Renal pelvis (tissue), 4 donors: ENCODE results near the gene DNMT3B. TPM values are rescaled to one million over a fixed set of nuclear protein-coding genes. Genes with fewer than 3 reads are reported as not detected.

ENCODE experiments used
- DNase-seq: peaks from one replicate; pipeline ENCODE4 v3.0.0-alpha.2; 2013
- polyA plus RNA-seq, 3 donors: library from polyadenylated mRNA; unstranded; fragments of 120-200 nt; gene quantifications; one replicate each; pipeline ENCODE4 v1.2.1, GENCODE V29; 2013; ENCODE audit not compliant: insufficient read length in 3 of 3

Gene DNMT3B
- polyA plus RNA-seq, 3 donors, result 7.8 to 9.9 (median 8.6) TPM

DNA sequence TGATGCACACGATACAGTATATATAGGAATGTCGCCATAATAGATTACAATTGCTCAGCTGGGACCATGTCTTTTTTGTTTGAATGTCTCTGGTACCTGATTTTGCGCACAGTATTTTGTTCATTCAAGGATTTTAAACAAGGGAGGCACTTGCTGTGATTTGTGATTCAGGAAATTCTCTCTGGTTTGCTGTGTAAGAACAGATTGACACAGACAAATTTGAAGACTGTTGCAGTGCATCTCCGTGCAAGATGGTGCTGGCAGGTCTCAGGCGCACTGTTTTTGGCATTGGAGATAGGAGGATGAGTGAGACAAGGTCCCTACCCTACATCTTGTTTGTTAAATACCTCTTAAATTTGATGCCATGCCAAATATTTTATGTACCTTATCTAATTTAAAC lies 60.0 kb downstream of the DNMT3B start:
- no peak for DNase-seq

DNA sequence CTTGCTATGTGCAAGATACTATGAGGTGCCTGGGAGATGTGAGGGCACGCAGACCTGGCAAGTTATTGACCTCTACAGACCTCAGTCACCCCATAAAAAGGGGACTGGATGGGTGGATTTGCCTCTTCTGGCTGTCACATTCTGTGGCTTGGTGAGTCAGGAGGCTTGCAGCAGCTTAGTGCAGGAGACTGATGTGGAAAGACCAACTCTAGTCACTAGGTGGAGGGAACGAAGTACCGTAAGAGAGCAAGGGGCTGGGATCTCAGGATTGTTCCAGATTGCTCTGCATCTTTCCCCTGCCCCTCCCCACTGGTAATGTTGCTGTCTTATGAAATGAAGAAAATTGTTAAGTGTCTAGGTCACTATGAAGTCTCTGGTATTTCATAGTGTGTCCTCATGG lies 60.9 kb downstream of the DNMT3B start:
- no peak for DNase-seq

DNA sequence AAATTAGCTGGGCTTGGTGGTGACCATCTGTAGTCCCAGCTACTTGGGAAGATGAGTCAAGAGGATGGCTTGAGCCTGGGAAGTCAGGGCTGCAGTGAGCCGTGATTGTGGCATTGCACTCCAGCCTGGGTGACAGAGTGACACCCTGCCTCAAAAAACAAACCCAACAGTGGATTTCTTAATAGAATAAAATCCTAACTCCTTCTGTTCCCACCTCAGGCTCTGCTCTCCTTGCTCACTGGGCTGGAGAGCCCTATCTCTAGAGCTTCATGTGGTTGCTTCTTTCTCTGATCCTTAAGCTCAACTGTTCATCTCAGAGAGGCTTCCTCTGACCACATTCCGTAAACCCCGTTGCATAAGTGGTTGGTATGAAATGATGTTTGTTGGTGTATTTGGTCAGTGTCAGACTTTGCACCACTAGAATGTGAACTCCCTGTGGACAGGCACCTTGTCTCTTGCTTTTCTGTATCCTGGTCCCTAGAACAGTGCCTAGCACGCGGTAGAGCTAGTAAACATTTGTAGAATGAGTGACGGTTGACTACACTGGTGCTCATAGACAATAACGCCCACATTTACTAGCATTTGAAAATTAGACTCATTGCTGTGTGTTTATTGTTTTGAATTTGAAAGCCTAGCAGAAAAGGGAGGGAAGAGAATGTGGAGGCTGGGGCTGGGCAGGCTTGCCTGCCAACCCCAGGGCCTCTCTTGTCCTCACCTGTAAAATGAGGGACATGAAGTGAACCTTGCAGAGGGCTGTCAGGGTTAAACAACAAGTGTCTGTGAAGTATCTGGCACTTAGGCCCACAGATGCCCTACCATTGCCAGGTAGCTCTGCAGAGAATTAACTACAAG lies 61.8 kb downstream of the DNMT3B start:
- no peak for DNase-seq

DNA sequence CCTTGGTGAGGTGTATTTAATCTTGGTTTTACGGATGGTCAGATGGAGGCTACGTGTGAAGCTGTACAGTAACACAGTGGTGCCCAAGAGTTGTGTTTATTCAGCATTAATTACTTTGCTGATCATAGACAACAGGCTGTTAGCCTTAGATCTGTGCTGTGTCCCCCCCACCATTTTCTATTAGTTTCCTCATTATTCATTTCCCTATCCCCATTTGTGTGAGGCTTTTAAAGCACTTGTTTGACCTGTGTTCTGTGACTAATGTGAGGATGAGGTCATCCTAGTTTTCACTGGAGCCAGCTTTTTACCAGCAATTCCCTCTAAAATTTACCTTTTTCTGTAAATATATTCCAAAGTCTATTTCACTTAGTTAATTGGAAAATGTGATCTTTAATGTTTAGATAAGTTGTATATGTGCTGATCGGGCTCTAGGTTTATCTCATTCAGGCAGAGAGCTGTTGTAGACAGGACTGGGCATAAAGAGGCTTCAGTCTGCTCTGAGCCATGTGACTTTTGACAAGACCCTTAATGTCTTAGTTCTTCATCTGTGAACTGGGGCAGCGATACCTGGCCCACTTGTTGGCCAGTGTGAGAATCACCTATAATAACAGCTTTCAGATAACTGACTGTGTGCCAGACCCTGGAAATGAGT lies 66.0 kb downstream of the DNMT3B start:
- DNase-seq, result no peak

DNA sequence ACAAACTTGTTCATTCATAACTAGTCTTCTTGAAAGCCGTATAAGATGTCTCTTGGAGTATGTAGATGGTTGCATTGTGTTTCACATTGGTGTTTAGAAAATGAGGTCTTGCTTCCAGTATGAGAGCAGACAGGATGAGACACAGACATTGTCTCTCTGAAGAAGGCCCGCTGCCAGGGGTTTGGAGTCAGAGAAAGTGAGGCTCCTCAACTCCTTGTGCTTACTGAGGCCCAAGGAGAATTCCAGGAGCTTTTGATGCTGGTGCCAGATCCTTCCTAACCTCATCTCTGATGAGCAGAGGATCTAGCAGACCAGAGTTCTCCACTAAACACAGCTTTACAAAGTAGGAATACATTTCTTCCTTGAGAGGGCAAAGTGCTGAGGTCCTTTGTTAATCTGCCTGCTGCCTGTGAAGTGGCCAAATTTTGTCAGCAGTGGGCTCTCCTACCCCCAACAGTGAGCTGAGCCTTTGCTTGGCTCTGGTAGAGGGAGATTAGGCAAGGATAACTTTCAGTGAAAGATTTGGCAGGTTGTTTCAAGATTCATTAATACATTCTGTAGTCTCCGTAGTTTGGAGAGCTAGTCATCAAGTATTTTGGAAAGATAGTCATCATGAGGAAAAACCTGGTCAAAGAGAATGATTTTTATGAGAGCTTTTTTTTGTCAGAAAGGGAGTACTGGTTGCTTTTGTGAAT lies 67.3 kb downstream of the DNMT3B start:
- no peak for DNase-seq

DNA sequence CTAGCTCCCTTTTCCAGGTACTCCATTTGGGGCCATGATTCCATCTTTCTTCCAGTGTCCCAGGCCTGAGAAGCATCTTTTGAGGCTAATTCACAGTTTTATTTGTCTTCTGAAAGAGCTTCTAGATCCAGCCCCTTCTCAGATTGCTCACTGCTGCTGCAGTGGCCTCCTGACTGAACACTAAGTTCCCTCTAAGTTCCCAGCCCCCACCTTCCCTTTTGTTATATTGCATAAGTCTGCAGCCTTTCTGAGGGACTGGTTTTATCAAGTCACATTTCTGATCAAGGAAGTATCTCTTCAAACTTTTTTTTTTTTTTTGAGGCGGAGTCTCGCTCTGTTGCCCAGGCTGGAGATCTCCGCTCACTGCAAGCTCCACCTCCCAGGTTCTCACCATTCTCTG lies 68.3 kb downstream of the DNMT3B start:
- DNase-seq, result no peak

DNA sequence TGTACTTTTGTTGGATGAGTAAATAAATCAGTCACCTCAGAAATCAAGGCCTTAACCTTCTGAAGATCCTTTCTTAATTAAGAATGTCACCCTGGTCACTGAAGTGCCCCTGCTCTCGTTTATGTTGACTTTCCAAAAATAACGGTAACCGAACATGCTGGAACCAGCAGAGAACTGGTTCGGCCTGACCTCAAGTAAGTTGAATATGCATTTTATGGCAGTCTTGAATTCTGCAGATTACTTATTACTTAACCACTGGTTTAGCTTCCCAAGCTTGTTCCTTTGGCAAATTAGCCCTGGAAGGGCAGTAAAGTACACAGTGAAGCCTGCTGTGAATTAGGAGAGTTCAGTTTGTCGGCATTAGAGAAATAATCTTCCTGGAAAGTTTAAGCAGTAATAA lies 69.8 kb downstream of the DNMT3B start:
- no peak for DNase-seq

DNA sequence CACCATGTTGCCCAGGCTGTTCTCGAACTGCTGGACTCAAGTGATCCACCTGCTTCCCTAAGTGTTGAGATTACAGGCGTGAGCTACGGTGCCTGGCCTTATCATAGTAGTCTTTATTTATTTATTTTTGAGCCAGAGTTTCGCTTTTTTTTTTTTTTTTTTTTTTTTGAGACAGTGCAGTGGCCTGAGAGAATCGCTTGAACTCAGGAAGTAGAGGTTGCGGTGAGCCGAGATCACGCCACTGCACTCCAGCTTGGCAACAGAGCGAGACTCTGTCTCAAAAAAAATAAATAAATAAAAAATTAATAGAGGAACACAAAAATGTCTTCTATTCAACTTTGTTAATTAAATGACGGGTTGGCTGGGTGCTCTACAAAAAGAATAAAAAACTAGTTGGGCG lies 70.5 kb downstream of the DNMT3B start:
- DNase-seq, result no peak

DNA sequence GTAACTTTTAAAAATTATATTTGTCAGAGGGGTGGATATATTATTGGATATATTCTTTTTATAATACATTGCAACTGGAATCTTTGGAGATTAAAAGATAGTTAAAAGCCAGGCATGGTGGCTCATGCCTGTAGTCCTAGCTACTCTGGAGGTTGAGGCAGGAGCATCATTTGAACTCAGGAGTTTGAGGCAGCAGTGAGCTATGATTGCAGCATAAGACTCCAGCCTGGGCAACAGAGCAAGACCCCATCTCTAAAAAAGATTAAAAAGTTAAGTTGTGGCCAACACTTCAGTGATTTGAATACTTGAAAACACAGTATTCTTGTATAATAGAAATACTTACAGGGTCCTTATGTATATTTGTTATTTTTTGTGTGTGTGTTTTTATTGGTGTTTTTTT lies 72.8 kb downstream of the DNMT3B start:
- DNase-seq, result no peak

DNA sequence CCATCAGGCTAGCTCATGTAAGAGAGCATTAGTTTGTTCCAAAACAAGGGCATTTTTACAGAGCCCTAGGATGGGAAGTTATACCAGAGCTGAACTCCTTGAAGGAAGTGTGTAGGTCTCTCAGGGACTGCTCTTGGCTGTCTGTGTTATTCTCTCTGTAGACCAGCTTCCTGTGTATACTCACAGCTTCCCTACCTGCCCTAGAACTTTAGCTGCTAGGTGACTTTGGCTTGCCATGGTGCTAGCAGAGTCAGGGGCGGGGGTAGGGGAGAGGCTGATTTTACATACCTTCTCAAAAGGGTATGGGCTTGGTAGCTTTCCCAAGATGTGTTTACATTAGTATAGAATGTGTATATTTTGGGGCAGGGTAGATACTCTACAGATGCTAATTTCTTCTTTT lies 75.0 kb downstream of the DNMT3B start:
- DNase-seq, result no peak

DNA sequence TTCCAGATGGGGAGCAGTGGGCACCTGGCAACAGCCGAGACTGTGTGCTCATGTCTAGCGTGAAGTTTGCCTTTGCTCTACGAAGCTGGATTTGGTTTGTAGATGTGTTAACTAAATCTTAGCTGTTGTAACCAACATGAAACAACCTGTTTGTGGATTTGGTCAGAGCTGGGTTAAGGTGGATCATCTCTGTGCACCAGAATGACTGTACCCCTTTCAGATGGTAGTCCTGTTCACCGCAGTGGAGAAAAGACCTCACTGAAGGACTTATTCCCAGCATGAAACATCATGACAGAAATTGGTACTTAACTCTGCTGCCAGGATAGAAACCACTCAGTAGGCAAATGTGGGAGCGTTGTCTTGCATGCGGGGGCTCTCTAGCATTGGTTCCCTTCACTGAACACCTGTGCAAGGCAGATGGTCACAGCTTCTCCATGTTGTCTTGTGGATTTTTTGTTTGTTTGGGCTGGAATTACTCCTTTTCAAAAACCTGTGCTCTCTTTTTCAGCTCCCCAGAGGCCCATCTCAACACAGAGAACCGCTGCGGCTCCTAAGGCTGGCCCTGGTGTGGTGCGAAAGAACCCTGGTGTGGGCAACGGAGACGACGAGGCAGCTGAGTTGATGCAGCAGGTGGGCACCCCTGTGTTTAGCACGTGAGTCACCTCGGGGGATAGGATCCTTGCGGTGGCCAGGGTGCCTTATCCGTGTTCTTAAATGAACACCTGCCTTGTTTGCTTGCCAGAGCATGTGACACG lies 77.2 kb downstream of the DNMT3B start:
- DNase-seq, result no peak

DNA sequence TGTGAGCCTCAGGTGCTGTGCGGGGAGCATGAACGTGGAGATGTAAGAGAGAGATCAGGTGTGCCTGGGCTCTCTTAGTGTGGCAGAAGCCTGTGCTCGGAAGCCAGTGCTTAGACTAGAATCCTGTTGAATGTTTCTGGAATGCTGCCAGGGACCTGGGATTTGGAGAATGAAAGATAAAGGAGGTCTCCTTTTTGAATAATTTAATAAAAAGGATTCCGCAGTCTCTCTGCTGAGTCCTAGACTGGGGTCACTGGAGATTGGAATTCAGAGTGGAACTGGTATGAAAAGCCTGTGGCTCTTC lies 77.7 kb downstream of the DNMT3B start:
- no peak for DNase-seq

DNA sequence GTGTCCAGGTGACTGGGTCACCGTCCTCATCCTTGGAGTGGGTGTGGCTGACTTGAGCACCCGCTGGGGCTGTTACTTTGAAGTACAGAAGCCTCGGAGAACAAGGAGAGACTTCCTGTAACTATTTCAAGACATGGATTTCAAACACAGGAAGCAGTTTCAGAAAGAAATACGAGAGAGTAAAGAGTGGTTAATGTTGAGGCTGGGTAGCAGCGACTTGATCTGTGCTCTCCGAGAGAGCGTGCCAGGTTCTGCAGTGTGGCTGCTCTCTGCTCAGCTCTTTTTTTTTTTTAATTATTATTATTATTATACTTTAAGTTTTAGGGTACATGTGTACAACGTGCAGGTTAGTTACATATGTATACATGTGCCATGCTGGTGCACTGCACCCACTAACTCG lies 79.0 kb downstream of the DNMT3B start:
- DNase-seq, result no peak

DNA sequence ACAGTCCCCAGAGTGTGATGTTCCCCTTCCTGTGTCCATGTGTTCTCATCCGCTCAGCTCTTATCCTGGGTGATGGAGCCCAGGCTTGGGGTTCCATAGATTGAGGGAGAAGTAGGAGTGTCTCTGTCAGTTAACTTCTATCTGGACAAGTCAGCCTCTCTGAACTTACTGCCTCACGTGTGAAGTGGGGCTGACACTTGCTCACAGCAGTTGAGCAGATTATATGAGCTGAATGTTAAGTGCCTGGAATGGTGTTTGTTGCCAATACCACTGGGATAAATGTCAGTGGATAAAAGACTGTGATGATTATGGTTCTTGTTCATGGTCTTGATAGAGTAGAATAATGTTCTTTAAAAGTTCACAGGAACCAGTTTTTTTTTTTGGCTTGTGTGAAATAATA lies 79.4 kb downstream of the DNMT3B start:
- DNase-seq, result no peak

DNA sequence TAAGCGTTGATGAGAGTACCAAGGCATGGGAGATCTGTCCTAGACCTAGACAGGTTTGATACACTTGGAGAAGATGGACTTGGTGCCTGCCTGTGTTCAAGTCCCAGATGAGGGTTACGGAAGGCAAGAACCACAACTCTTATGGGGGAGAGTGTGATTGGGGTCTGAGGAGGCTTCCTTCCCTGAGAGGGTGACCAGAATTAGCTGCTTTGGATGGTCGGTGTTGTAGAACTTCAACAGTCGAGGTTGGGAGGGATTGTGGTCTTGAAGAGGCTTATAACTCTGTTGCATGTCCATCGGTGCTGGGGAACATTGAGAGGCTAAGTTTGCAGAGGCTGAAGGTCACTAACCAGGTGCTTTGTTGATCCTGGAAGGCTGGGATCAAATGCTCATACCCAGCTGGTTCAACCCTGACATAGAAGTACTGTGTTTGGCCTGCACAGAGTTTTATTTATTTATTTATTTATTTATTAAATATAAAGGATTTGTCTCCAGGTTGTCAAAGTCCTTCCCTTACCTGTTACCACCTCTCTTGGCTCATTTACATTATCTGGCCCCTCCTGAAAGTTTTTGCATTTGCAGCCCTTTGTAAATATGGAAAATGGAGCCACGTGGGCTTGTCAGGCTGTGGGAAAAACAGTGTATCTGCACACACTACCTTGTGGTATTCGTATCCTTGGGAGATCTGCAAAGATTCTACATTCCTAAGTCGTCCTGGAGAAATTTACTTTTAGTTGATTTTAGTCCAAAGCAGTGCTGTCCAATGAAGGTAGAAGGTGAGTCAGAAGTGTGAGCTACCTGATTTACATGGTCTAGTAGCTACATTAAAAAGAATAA lies 80.7 kb downstream of the DNMT3B start:
- no peak for DNase-seq

DNA sequence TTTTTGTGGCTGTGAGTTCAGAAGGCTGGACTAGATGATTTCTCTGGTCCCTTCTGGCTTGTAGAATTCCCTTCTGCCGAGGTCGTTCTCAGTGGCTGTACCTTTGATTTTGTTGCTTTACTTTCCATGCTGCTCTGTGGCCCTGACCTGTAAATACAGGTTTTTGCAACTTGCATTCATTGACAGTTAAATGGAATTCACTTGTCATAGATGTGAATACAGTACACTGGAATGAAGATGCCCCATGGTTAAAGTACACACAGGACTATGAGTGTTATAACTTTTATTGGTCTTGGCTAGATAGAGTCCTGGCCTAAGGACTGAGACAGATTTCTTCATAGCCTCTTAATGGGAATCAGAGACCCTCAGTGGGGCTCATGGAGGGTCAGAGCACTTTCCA lies 83.6 kb downstream of the DNMT3B start:
- DNase-seq, result no peak

DNA sequence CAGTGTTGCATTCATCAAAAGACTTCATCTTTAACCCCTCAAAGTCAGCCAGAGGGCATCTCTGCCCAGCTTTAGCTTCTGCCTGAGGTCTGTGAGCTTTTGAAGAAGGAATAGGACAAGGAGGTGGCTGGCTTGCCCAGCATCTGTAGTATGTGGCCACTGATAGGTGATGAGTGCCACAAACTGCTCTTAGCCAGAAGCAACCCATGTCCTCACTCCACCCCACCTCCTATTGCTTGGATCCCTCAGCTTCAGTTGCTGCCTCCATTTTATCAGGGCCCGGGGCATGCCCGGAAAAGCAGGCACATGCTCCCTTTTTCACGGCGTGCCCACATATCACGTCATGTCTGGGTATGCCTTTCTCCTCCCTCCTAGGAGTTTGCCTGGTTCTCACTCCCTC lies 84.7 kb downstream of the DNMT3B start:
- DNase-seq, result no peak

DNA sequence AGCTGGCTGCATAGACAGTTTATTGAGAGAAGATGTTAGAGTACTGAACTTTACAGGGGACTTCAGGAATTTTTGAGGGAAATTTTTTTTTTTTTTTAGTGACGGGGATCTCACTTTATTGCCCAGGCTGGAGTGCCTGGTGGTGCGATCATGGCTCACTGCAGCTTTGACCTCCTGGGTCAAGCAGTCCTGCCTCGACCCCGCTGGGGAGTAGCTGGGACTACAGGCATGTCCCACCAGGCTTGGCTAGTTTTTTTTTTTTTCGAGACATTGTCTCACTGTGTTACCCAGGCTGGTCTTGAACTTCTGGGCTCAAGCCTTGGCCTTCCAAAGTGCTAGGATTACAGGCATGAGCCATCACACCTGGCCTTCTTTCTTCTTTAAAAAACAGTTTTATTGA lies 85.8 kb downstream of the DNMT3B start:
- no peak for DNase-seq

DNA sequence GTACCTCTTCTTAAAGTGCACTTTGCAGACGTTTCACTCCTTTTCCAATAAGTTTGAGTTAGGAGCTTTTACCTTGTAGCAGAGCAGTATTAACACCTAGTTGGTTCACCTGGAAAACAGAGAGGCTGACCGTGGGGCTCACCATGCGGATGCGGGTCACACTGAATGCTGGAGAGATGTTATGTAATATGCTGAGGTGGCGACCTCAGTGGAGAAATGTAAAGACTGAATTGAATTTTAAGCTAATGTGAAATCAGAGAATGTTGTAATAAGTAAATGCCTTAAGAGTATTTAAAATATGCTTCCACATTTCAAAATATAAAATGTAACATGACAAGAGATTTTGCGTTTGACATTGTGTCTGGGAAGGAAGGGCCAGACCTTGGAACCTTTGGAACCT lies 86.7 kb downstream of the DNMT3B start:
- no peak for DNase-seq

DNA sequence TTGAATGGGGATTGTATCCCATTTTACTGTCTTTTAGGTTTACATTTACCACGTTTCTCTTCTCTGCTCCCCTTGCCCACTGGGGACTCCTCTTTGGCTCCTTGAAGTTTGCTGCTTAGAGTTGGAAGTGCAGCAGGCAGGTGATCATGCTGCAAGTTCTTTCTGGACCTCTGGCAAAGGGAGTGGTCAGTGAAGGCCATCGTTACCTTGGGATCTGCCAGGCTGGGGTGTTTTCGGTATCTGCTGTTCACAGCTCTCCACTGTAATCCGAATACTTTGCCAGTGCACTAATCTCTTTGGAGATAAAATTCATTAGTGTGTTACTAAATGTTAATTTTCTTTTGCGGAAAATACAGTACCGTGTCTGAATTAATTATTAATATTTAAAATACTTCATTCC lies 87.4 kb downstream of the DNMT3B start:
- no peak for DNase-seq

DNA sequence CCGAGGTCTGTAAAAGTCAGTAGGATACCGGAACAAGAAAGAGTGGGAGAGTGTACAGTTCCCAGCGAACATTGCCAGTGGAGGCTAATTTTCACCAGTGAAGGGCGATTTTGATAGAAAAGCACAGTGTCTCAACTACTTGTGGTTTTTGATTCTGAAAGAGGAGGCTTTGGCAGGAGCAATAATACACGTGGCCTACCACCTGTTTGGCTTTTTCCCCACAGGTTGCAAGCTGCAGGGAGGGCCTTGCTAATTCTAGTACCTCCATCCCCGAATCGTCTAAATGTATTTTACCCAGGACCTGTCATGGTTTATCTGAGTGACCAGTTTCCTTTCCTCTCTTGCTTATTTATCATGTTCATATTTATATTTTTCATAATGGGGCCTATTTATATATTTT lies 93.2 kb downstream of the DNMT3B start:
- DNase-seq, result no peak

DNA sequence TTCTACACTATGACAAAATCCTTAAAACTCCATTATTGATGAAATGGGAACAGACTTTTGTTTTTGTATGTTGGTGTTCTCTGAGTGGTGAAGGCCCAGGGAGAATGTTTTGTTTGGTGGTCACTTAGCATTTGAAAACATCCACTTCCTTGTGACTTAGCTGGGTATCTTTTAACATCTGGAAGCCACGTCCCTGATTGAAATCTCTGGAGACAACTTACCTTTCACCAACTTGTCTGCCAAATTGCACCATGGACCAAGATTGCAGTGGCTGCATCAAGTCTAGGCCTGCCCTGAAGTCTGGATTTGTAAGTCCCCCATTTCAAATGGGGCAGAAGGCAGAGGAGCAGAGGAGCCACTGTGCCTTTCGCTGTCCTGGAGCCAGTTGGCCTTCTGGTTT lies 96.0 kb downstream of the DNMT3B start:
- no peak for DNase-seq
